T-helper 2 cell (primary cell): Measurements from ENCODE around the gene PYGB.
"Not testable (repeated sequence)": the region's sequence is repeated elsewhere in the genome, so short reads cannot be mapped to it uniquely, and the experiment has no call there.

Experiments used
- DNase-seq, 5 experiments: peaks; one replicate each; pipeline versions ENCODE4 v3.0.0 to v3.0.0-alpha.2; 2012 to 2022

The PYGB gene

DNA sequence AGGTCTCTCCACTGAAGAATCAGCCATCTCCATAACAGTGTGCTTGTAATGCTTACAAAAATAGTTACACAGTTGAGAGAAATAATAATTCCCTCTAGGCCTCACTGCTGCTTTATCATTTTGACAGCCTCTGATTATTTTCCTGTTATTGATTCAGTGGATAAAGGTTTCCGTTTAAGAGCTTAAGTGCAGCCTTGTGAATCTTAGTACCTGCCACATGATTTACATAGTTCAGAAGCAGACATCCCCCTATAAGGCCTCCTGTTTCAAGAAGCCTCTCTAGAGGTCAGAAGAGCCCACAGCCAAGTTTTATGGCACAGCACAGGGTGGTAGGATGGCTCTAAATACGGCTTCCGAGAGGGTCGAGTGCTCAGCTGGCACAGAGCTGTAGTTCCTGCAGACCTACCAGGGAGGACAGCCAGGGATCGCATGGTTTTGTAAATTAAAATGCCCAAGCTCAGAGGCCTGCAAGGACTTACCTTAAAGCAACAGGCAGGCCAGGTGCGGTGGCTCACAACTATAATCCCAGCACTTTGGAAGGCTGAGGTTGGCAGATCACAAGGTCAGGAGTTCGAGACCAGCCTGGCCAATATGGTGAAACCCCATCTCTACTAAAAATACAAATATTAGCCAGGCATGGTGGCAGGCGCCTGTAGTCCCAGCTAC lies 17.6 kb upstream of the PYGB start:
- DNase-seq = no peak

DNA sequence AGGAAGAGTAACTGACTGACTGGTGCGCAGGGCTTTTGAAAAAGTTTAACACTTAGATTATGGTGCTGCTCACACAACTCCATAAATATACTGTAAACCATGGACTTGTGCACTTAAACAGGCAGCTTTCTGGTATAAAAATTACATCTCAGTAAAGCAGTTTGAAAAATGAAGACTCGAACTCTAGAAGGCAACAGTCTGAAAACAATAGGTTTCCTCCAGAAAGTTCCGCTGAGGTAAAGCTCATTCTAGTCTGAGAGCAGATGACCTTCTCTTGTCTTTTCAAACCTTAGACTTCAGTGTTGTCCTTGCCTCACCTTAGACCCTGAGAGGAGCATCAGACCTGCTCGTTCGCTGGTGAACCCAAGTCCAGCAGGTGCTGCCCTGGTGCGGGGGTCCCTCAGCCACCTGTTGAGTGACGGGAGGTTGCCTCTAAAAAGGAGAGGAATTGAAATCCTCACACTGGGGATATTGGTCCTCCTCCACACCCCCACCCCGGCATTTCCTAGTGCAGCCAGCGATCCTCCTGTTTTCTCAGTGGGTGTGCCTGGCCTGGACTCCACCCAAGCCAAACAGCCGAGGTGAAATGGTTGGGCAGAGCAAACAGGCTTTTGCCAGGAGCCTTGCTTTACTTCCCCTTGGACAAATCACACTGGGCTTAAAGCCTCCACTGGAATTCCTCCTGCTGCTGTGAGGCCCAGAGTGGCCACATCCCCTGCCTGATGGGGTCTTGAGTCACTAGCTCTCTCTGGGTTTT lies 14.7 kb upstream of the PYGB start:
- no peak for DNase-seq

DNA sequence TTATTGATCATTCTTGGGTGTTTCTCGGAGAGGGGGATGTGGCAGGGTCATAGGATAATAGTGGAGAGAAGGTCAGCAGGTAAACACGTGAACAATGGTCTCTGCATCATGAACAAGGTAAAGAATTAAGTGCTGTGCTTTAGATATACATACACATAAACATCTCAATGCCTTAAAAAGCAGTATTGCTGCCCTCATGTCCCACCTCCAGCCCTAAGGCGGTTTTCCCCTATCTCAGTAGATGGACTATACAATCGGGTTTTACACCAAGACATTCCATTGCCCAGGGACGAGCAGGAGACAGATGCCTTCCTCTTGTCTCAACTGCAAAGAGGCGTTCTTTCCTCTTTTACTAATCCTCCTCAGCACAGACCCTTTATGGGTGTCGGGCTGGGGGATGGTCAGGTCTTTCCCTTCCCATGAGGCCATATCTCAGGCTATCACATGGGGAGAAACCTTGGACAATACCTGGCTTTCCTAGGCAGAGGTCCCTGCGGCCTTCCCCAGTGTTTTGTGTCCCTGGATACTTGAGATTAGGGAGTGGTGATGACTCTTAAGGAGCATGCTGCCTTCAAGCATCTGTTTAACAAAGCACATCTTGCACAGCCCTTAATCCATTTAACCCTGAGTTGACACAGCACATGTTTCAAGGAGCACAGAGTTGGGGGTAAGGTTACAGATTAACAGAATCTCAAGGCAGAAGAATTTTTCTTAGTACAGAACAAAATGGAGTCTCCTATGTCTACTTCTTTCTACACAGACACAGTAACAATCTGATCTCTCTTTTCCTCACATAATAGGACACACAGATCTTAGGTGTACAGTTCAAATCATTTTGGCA lies 13.7 kb upstream of the PYGB start:
- not testable (repeated sequence) for DNase-seq

DNA sequence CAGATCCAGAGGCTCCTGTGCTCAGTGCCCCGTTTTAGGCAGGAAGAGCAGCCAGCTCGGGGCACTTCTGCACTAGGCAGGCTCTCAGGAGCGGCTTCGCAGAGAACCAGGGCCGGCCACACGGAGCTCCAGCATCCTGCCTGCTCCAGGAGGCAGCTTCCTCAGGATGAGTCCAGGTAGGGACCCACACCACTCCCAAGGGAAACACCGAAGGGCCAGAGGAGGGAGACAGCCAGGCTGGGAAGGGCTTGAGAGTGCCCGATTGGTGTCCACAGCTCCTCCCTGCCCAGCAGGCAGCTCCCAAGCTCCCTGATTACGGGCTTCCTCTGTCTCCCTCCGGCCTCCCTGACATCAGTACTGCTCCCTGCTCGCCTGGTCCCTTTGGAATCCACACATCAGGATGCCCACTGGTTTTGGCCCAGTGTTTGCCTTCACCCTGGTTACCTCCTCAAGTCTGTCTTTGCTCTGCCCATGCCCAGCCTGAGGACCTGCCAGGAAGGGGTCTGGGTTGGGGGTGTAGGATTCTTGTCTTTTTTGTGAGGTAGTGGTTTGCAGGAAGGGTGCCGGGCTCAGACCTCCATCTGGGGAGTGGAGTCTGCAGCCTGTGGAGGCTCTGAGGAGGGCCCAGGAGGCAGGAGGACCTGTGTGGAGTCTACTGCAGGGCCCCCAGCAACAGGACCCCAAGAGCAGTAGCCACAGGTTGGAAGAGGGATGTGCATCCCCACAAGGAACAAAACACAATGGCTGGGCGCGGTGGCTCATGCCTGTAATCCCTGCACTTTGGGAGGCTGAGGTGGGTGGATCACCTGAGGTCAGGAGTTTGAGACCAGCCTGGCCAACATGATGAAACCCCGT lies 11.2 kb upstream of the PYGB start:
- DNase-seq = no peak

DNA sequence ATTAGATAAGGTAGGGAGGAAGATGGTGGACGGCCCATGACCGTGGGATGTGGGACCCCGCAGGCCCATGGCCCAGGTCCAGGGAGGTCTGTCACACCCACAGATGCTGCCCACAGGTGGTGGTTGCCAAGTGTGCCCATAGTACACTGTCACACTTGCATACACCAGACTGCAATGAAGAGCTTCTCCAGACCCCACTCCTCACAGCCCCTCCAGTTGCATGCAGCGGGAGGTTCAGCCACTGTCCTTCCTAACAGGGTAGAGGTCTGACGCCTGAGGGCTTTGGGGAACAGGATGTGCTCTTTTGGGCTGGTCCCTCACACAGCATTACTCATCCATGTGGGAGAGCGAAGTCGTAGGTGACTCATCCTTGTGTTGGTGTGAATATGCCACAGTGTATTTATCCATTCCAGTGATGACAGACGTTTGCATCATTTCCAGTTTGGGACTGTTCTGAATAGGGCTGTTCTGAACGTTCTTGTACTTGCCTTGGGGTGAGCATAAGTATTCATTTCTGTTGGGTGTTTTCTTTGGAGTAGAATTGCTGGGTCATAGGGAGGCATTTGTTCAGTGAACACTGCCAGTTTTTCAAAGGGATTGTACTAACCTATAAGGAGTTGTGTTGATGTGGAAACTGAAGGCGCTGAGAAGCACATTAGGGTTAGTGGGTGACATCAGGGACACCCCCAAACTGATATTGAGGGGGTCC lies 10.1 kb upstream of the PYGB start:
- DNase-seq = peak in 2 of 5 experiments; percentile 33 to 48

DNA sequence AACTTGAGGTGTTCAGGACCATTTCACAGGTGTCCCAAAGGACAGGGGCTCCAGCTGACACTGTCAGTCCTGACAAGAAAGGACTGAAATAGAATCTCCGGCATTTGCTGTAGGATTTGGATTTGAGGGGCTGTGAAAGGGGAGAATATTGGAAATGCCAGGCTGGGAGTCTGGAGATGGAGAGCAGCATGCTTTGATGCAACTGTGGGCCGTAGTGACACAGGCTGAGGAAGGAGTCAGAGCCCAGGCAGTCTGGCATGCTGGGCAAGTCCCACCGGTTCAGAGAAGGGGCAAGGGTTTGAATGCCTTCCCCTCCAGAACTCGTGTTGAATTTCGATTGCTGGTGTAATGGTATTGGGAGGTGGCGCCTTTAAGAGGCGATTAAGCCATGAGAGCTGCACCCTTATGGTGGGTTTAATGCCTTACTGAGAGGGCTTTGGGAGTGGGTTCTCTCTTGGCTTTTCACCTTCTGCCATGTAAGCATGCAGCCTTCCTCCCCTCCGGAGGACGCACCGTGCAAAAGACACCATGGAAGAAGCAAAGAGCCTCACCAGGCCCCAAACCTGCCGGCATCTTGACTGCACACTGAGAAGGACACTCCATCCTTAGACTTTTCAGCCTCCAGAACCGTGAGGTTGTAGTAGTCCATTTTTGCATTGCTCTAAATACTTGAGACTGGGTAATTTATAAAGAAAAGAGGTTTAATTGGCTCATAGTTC lies 9.4 kb upstream of the PYGB start:
- no peak for DNase-seq

DNA sequence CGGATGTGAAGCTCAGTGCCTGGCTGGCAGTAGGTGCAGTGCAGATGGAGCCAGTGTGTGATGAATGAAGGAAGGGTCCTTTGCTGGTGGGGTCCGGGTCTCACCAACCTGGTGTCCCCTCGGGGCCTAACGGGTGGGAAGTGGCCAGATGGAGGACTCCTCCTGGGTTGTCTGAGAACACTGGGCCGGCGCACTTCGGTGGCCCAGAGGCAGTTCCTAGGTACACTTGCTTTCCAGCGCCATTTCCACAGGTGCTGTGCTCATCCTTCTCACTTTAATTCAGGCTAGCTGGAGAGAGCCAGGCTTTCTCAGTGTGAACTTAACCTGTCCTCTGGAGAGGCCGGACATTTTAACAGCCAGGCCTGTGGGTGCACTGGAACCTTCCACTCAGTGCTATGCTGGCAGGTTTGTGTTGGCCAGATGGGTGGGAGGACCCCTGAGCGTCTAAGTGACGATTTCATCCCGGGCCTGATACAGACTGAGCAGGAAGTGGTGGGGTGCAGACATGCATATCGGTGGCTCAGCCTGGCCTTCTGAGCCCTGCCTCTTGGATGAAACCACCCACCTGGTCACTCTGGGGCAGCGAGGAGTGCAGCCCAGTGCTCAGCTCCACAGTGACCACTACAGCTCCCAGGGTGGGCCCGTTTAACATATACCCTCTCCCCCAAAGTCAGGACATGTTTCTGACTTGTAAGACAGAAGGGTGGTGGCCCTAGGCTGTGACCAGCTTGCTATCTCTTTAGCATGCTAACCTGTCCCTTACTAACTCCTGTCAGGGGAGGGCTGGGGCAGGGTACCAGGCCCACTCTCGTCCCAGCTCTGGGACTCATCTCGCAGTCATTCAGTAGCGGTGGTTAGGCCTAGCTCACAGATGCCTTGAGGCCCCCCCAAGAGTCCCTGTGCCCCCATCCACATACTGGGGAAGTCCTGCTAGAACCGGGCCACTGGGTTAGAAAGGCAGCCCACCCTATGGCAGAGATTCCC lies 8.2 kb upstream of the PYGB start:
- no peak for DNase-seq

DNA sequence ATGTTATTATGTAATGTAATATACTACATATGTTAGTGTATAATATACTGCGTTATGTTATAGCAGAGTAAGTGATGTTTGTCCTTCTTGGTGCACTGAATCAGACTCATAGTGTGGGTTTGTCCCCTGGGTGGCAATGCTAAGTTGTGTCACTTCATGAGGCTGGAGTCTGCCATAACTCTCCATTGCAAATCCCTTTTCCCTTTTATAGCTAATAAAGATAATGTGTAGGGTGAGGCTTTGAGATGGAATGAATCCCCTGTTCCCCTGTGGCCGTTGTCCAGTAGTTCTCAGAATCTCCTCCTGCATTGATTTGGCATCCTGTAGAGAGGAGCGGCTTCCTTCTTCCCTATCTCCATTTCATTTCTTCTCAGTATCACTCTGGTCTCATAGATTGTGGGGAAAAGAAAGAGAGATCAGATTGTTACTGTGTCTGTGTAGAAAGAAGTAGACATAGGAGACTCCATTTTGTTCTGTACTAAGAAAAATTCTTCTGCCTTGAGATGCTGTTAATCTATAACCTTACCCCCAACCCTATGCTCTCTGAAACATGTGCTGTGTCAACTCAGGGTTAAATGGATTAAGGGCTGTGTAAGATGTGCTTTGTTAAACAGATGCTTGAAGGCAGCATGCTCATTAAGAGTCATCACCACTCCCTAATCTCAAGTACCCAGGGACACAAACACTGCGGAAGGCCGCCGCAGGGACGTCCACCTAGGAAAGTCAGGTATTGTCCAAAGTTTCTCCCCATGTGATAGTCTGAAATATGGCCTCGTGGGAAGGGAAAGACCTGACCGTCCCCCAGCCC lies 6.8 kb upstream of the PYGB start:
- not testable (repeated sequence) for DNase-seq

DNA sequence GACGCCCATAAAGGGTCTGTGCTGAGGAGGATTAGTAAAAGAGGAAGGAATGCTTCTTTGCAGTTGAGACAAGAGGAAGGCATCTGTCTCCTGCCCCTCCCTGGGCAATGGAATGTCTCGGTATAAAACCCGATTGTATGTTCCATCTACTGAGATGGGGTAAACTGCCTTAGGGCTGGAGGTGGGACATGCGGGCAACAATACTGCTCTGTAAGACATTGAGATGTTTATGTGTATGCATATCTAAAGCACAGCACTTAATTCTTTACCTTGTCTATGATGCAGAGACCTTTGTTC lies 6.3 kb upstream of the PYGB start:
- DNase-seq = not testable (repeated sequence)

DNA sequence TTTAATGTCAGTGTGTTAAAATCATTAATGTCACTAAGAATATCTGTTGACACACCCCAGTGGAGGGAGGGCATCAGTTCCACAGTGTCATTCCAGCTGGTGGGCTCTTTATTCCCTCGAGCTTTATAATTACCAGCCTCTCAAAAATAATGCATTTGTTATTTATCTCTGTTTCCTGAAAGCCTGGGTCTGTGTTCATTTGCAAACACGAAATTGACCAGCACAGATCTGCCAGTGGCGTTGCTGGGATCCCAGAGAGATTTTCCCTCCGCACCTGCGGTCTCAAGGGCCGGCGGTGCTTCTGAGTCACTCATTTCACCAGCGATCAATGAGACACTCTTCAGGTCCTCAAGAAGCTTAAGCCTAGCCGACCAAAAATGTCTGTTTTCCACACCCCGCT lies 5.7 kb upstream of the PYGB start:
- no peak for DNase-seq

DNA sequence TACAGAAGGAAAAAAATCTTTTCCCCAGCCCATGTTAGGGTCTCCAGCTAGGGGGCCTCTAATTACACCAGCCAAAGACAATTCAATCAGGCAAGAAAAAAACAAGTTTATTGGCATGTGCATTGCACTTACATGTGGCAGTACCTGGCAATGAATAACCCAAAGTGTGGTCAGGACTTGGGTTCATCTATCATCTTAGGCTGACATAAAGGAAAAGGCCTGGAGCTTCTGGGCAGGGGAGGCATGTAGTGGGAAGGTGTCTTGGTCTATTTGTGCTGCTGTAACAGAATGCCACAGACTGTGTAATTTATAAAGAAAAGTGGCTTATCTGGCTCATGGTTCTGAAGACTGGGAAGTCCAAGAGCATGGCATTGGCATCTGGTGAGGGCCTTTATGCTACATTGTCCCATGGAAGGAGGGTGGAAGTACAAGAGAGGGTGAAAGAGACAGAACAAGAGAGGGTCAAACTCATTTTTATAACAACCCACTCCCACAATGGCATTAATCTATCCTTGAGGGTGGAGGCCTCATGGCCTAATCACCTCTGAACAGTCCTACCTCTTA lies 4.4 kb upstream of the PYGB start:
- no peak for DNase-seq

DNA sequence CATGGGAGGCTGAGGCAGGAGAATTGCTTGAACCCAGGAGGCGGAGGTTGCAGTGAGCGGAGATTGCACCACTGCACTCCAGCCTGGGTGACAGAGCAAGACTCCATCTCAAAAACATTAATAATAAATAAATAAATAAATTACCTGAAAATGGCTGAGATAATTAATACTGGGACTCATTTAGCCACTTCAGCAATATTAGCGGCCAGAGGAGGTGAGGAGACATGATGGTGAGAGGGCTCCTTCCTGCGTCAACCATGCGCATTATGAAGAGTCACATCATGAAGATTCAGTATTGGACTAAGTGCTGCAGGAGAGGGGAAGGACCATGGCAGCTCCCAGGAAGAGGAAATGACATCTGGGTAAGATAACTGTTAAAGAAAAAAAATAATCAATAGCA lies 2.9 kb upstream of the PYGB start:
- no peak for DNase-seq

DNA sequence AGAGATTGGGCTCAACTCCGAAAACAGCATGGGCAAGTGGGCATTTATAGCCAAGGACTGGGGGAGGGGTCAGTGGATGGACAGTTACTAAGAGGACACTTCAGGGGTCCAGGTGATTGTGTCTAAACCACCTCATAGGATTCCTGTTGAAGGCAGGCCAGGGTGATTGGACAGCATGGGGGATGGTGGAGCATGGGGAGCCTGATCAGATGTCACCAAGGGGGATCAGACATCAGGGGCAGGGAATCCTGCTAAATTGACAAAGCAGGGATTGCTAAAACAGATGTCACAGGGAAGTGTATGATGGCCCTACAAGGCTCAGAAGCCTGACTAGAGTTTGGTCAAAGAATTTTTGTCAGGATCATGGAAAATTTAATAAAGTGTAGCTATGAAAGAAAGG lies 2.4 kb upstream of the PYGB start:
- DNase-seq = no peak

DNA sequence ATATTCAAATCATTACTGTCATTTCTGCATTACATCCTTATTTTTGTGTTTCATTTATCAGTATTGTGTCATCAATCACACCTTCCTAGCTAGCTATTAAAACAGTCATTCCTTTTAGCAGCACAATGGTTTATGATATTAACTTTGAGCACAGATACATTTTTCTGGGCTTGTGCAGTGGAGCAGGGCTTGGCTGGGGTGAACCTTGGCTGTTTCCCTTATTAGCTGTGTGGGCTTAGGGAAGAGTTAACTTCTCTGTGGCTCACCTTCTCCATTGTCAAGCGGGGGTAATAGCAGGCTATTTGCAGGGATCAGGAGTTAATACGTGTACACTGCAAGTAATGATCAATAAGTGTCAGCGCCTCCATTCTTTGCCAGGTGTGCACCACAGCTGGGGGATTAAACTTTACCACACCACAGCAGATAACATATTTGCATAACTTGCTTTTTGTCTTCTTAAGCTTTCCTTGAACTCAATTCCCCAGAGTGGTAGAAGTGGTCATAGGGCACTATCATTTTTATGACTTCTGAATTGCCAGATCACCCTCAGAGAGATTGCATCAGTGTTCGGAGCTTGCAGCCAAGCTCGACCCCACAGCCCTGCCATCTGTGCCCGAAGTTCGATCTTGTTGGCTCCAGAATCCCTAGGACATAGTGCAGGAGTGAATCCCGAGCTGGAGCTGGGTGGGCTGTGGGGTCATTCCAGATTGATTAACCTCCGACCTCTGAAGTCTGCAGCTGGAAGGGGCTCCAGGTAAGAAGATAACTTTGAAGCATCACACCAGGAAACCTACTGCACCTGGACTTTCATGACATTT lies 1.5 kb upstream of the PYGB start:
- no peak for DNase-seq

DNA sequence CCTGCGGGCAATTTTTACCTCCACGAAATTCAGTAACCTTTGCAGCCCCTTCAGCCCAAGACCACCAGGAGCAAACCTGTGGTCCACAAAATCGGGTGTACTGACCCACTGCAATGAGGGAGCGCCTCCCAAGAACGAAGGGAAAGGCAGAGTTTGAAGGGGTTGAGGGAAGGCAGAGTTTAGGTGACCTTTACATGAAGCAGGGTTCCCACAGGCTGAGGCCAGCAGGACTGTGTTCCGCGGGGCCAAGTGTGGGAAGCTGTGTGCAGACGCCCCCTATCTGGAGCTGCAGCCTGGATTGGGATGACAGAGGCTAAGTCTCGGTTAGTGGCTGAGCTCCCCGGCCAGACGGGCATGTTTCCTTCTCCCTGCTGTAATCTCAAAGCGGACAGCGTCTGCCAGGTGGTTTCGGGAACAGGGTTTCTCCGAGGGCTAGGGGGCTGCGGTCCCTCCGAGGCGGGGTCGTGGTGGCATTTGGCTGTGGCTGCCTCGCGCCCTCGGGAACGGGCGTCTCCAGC lies 826 bp upstream of the PYGB start:
- no peak for DNase-seq

DNA sequence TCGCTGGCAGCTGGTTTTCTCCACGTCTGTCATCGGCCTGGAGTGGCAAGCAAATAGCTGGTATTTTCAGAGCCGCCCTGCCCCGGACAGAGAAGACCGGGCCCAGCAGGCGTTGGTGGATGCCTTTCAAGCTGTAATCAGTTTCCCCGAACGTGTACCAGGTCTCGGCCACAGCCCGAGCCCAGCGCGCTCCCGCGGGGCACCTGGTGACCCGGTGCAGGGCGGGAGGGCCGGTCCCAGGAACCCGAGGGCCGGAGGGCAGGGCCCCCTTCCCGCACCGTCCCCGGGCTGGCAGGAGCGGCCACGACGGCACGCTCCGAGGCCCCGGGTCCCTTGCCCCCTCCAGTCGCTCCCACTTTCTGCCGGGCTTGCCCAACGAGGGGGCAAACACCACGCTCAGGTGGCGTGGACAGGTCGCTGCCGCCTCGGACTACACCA lies 348 bp upstream of the PYGB start:
- peak in 2 of 5 experiments; percentile 12 to 32 for DNase-seq

DNA sequence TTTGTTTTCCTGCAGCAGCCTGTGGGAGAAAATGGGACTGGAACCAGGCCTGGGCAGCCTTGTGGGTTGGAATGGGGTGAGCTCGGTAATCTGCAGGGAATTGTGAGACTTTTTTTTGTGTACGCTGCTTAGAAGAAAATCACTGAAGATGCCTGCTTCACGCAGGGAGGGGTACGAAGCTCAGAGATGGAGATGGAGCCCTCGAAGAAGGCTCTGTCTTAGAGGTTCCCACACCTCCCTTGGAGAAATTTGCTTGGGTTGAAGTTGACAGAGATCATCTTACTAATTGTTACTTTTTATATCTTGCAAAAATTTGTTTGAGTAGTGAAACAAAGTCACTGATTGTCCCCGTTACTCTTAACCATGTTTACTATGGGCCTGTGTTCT lies 894 bp downstream of the PYGB start:
- DNase-seq = peak in 1 of 5 experiments; percentile 8
